Measurements from ENCODE around the gene ZNF593OS.

DNA sequence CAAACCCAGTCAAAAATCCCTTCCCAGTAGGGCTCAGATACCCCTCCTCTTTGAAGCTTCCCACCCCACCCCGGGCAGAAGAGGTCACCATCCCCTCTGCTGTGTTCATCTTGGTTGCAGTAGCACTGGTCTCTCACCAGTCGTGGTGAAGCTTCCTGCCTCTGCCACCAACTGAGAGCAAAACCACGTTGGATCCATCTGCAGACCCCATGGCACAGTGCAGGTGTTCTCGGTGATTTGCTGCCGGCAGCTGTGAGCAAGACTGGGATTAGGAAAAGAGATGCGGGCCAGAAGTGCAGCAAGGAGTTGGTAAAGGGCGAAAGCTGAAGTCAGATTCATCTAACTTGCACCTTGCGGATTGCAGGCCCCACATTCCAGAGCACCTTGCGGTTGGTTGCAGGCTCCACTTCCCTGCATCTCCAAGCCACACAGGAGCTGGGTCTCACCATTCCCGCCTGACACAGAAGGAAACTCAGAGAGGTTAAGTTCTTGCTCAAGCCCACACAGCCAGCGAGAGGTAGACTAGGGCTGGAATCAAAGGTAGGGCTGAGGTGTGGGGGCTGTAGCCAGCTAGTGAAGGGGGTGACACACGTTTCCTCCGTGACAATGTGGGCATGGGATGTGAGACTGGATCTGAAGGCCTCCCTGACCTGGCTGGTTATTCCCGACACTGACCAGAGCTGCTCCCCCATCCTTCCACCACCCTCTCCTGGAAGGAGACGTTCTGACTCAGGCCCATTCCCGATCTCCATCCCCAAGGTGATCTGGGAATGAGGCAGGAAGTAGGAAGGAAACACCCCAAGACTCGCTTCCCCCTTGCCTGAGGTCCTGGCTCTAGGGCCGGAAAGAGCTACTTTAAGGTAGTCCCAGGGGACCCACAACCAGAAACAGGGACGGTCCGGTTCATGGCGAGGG, 16.0 kb downstream of the ZNF593OS start:
- TF ChIP-seq POLR2A (IDR thresholded peaks at IDR 0.05; ENCODE audit: low read depth, low read length) = no peak
- TF ChIP-seq MYC (IDR thresholded peaks at IDR 0.05; ENCODE audit: low read depth, low read length) = no peak
- TF ChIP-seq, protein P1, sequence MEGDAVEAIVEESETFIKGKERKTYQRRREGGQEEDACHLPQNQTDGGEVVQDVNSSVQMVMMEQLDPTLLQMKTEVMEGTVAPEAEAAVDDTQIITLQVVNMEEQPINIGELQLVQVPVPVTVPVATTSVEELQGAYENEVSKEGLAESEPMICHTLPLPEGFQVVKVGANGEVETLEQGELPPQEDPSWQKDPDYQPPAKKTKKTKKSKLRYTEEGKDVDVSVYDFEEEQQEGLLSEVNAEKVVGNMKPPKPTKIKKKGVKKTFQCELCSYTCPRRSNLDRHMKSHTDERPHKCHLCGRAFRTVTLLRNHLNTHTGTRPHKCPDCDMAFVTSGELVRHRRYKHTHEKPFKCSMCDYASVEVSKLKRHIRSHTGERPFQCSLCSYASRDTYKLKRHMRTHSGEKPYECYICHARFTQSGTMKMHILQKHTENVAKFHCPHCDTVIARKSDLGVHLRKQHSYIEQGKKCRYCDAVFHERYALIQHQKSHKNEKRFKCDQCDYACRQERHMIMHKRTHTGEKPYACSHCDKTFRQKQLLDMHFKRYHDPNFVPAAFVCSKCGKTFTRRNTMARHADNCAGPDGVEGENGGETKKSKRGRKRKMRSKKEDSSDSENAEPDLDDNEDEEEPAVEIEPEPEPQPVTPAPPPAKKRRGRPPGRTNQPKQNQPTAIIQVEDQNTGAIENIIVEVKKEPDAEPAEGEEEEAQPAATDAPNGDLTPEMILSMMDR (IDR thresholded peaks at IDR 0.05; ENCODE audit: extremely low read depth in 1 of 2, insufficient read depth in 1 of 2, low read depth in 1 of 2, low read length in 2 of 2) = no peak
- no peak for TF ChIP-seq JUN (IDR thresholded peaks at IDR 0.05; ENCODE audit: borderline replicate concordance, insufficient read depth, insufficient read length, low read depth)
- no peak for TF ChIP-seq EZH2 (IDR thresholded peaks at IDR 0.05; ENCODE audit: borderline replicate concordance, low read depth, low read length, severe bottlenecking)
- TF ChIP-seq, protein P2, sequence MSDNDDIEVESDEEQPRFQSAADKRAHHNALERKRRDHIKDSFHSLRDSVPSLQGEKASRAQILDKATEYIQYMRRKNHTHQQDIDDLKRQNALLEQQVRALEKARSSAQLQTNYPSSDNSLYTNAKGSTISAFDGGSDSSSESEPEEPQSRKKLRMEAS (IDR thresholded peaks at IDR 0.05; ENCODE audit: insufficient read depth, insufficient read length) = no peak
- TF ChIP-seq POLR2AphosphoS5 (IDR thresholded peaks at IDR 0.05; ENCODE audit: insufficient read depth, low read depth, low read length) = no peak

All from endothelial cell of umbilical vein (primary cell).